ENCODE results near the gene SRSF1.
A peak's percentile ranks its signal among the peaks of the same experiment; 100 is the strongest.

- TF ChIP-seq POLR2A (IDR thresholded peaks at IDR 0.05; ENCODE audit: low read depth, low read length), result no peak; the same call in none of the 2 replicates
- TF ChIP-seq CTCF (conservative IDR thresholded peaks at IDR 0.05; ENCODE audit: low read depth, low read length), result no peak
- no peak for TF ChIP-seq ELK1 (IDR thresholded peaks at IDR 0.05; ENCODE audit: borderline replicate concordance, low read depth, low read length)
- TF ChIP-seq BHLHE40 (IDR thresholded peaks at IDR 0.05; ENCODE audit: low read depth, low read length), result peak; percentile 39; the same call in 1 of the 2 replicates
- no peak for TF ChIP-seq RCOR1 (IDR thresholded peaks at IDR 0.05; ENCODE audit: insufficient replicate concordance, low read length)
- no peak for TF ChIP-seq RFX5 (IDR thresholded peaks at IDR 0.05; ENCODE audit: low read depth, low read length)
- TF ChIP-seq RAD21 (IDR thresholded peaks at IDR 0.05; ENCODE audit: low read length), result no peak
These were observed 19.3 kb downstream of the SRSF1 start, which contains the start of gene VEZF1 for GRCh38 chr17:57987581-57988300.

All from IMR-90 (cell line).